ENCODE results near the gene PIGA.

DNA sequence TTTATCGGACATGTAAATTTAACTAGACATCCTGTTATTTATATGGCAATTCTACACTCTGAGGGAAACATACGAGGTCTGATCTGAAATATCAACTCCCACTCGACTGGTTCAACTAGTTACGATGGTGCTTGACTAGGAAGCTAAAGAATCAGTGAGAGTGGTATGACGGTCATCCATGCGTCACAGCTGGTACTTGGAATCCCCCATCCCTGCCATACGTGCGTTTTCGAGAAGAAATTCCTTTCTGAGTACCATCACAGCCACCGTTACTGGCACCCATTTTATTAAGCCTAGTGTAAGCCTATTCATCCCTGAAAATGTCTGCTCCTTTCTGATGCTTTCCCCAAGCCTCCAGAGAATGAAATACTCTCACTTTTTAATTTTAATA, 695 bp upstream of the PIGA start:
- TF ChIP-seq TARDBP (IDR thresholded peaks at IDR 0.05): no peak
- TF ChIP-seq FOXA1 (IDR thresholded peaks at IDR 0.05): no peak
- no peak for TF ChIP-seq ZNF384 (IDR thresholded peaks at IDR 0.05)
- no peak for TF ChIP-seq FOXK2 (IDR thresholded peaks at IDR 0.05)
- TF ChIP-seq ELF4 (IDR thresholded peaks at IDR 0.05): no peak
- TF ChIP-seq SP1 (IDR thresholded peaks at IDR 0.05): no peak

Measured in HEK293T (cell line).